HepG2 (cell line): ENCODE measurements around the gene TUBA1A. TPM values are rescaled to one million over a fixed set of nuclear protein-coding genes. Genes with fewer than 3 reads are reported as not detected.

Experiments used
- ATAC-seq: fragments of 200-7000 bp; cut with Tn5 transposase; 3 replicates; pipeline ENCODE4 v1.9.1; 2020; ENCODE audit warnings: mild to moderate bottlenecking, moderate library complexity
- BruUV-seq: library from RNA; stranded (reverse); fragments of 400-500 nt; replicated peaks from 2 replicates; lab custom pipeline; 2021; lab: Mats Ljungman, UMichigan
- CTCF ChIA-PET: fragments of 300-600 bp; formaldehyde crosslinking; extraction: SDS; loops from one replicate; lab custom pipeline; 2021; ENCODE audit warnings: low total read pairs, inconsistent platforms, low intra/inter-chr PET ratio; lab: Yijun Ruan, JAX
- POLR2A ChIA-PET: fragments of 350-600 bp; sonication (Branson Sonifier 250); formaldehyde crosslinking; loops from one replicate; lab custom pipeline; 2020; ENCODE audit warnings: antibody characterized with exemption, inconsistent platforms; lab: Yijun Ruan, JAX
- DNase-seq: peaks from one replicate; pipeline ENCODE4 v3.0.0-alpha.2; 2015; ENCODE audit warnings: low spot score
- FAIRE-seq: peaks from 3 replicates; lab custom pipeline; 2011; peaks lifted over from hg19 to GRCh38; lab: Jason Lieb, UNC
- H2AFZ ChIP-seq: one replicate; pipeline ENCODE4 v1.6.1; 2011; ENCODE audit warnings: low read length, inconsistent platforms
- H3K27ac ChIP-seq: fragments of 300-600 bp; 3 replicates; pipeline ENCODE4 v1.8.0; 2011; ENCODE audit warnings: mixed run types, mild to moderate bottlenecking, mixed read lengths, low read length, inconsistent platforms; ENCODE audit not compliant: insufficient read depth; ENCODE audit errors: extremely low read length
- H3K27me3 ChIP-seq, 2 experiments: fragments of 200-600 bp in 1 of 2; 2 replicates in 1 of 2; 3 replicates in 1 of 2; pipeline versions ENCODE4 v1.6.0 to v1.8.0; 2011; ENCODE audit warnings: low read length in 2 of 2, mild to moderate bottlenecking in 2 of 2, moderate library complexity in 2 of 2, inconsistent platforms in 1 of 2; ENCODE audit not compliant: insufficient read depth in 2 of 2, control insufficient read depth in 1 of 2
- H3K36me3 ChIP-seq, 2 experiments: fragments of 200-600 bp in 1 of 2; replicated peaks in 1 of 2; 2 replicates in 1 of 2; 3 replicates in 1 of 2; pipeline versions ENCODE4 v1.5.1 to v1.8.0; 2011; ENCODE audit warnings: low read length in 2 of 2, inconsistent platforms in 1 of 2; ENCODE audit not compliant: insufficient read depth in 2 of 2, control insufficient read depth in 1 of 2
- H3K4me1 ChIP-seq: 2 replicates; pipeline ENCODE4 v1.5.1; 2012; ENCODE audit warnings: low read length, inconsistent platforms; ENCODE audit not compliant: insufficient read depth
- H3K4me2 ChIP-seq: 2 replicates; pipeline ENCODE4 v1.6.0; 2011; ENCODE audit warnings: low read depth, low read length, inconsistent platforms
- H3K4me3 ChIP-seq, 3 experiments: fragments of 200-600 bp in 1 of 3; sonication (generic), shearing (Covaris generic) in 1 of 3; replicated peaks in 1 of 3; 2 replicates each; pipeline ENCODE4 v1.5.1; 2011 to 2016; ENCODE audit warnings: low read length in 3 of 3, inconsistent platforms in 2 of 3, low read depth in 2 of 3, mild to moderate bottlenecking in 2 of 3, control low read depth in 1 of 3, mixed read lengths in 1 of 3; ENCODE audit not compliant: insufficient read depth in 1 of 3
- H3K79me2 ChIP-seq: one replicate; pipeline ENCODE4 v1.6.1; 2011; ENCODE audit warnings: low read length, inconsistent platforms; ENCODE audit not compliant: insufficient read depth
- H3K9ac ChIP-seq: 2 replicates; pipeline ENCODE4 v1.6.0; 2011; ENCODE audit warnings: mild to moderate bottlenecking, low read depth, low read length, inconsistent platforms; ENCODE audit not compliant: insufficient read depth
- H3K9me3 ChIP-seq: 2 replicates; pipeline ENCODE4 v1.5.1; 2012; ENCODE audit warnings: mild to moderate bottlenecking, low read length
- H4K20me1 ChIP-seq: 2 replicates; pipeline ENCODE4 v1.6.0; 2011; ENCODE audit warnings: inconsistent platforms, mild to moderate bottlenecking, low read length, moderate library complexity; ENCODE audit not compliant: insufficient read depth
- ATRX ChIP-seq: sonication (generic); formaldehyde crosslinking; IDR thresholded peaks from 2 replicates; pipeline ENCODE4 v1.4.0; 2020; ENCODE audit warnings: missing genetic modification reagents, borderline replicate concordance
- HNRNPUL1 ChIP-seq: fragments of 200-400 bp; formaldehyde crosslinking; IDR thresholded peaks from 2 replicates; pipeline ENCODE4 v1.6.1; 2017; ENCODE audit warnings: low read depth, mild to moderate bottlenecking, low read length, moderate library complexity
- THAP8 ChIP-seq: sonication (generic); formaldehyde crosslinking; IDR thresholded peaks from 2 replicates; pipeline ENCODE4 v1.5.1; 2020; ENCODE audit warnings: missing genetic modification reagents, mild to moderate bottlenecking, borderline replicate concordance
- ZBTB33 ChIP-seq: sonication (generic); formaldehyde crosslinking; IDR thresholded peaks from 2 replicates; pipeline ENCODE4 v1.4.0; 2020; ENCODE audit warnings: missing genetic modification reagents
- ZNF510 ChIP-seq: sonication (generic); formaldehyde crosslinking; IDR thresholded peaks from 2 replicates; pipeline ENCODE4 v1.4.0; 2020; ENCODE audit warnings: low read depth, mild to moderate bottlenecking, missing genetic modification reagents
- ZNF784 ChIP-seq: sonication (generic); formaldehyde crosslinking; IDR thresholded peaks from 2 replicates; pipeline ENCODE4 v1.5.1; 2020; ENCODE audit warnings: missing genetic modification reagents, mild to moderate bottlenecking, borderline replicate concordance
- WGBS: methylation state at CpG from one replicate; pipeline ENCODE4 v1.1.6; 2017; ENCODE audit warnings: low lambda C conversion rate; 5-methylcytosine and 5-hydroxymethylcytosine counted together
- in situ Hi-C: cut with HindIII; loops from 2 replicates; pipeline ENCODE4 v1.10.0; 2017; ENCODE audit warnings: low pct_unique_long_range_greater_than_20kb; ENCODE audit not compliant: extremely low pct_ligation_motif_present
- intact Hi-C: fragments of 100-400 bp; cut with micrococcal nuclease; formaldehyde crosslinking; loops from one replicate; pipeline ENCODE4 v1.10.0; 2022; ENCODE audit not compliant: unreplicated experiment
- polyA plus RNA-seq, 8 experiments: library from polyadenylated mRNA; depleted of rRNA in 3 of 8; stranded (reverse) in 7 of 8; unstranded in 1 of 8; fragments of >200 nt; fragmentation: Illumina TruSeq in 4 of 8; extraction: Trizol in 4 of 8; gene quantifications; 2 replicates each; pipeline versions ENCODE4 v1.2.1 to v1.2.3, GENCODE V29; 2011 to 2016; ENCODE audit warnings: low read depth in 4 of 8, missing spikeins in 1 of 8, mixed read lengths in 1 of 8; ENCODE audit not compliant: insufficient read depth in 1 of 8
- total RNA-seq, 5 experiments: library from RNA; depleted of rRNA; stranded (reverse); fragments of >200 nt; fragmentation: Illumina TruSeq; extraction: Trizol; gene quantifications; 2 replicates each; pipeline ENCODE4 v1.2.3, GENCODE V29; 2016; ENCODE audit warnings: low read depth in 1 of 5
- TF ChIP-seq, protein P1 (sequence below): sonication (generic); formaldehyde crosslinking; conservative IDR thresholded peaks from 2 replicates; pipeline ENCODE4 v1.8.1; 2023; ENCODE audit warnings: missing genetic modification reagents
- TF ChIP-seq, protein P2 (sequence below): sonication (generic); formaldehyde crosslinking; IDR thresholded peaks from 2 replicates; pipeline ENCODE4 v1.8.1; 2023; ENCODE audit warnings: mild to moderate bottlenecking, moderate library complexity, missing genetic modification reagents
- TF ChIP-seq, protein P3 (sequence below): sonication (generic); formaldehyde crosslinking; IDR thresholded peaks from 2 replicates; pipeline ENCODE4 v1.4.0; 2020; ENCODE audit warnings: low read depth, mild to moderate bottlenecking, missing genetic modification reagents

Gene TUBA1A
- total and polyA plus RNA-seq, 2 of the 13 experiments (the other 11 are each of a cell fraction or from before 2014, with no cell fraction given), result 20.7 to 24.8 TPM

GRCh38 chr12:49147384-49147783 lies 41.5 kb downstream of the TUBA1A start:
- Histone ChIP-seq H3K9ac (no peak overlapping the region), H2AFZ (no peak overlapping the region), H3K4me2 (no peak overlapping the region), H3K4me3 (no peak overlapping the region), H3K27ac (no peak overlapping the region), H3K27me3 (no peaks in the 10 kb centered on the region), H3K4me1 (no peaks in the 10 kb centered on the region), H3K36me3 (no peaks in the 10 kb centered on the region), H3K9me3 (no peaks in the 10 kb centered on the region), H4K20me1 (no peaks in the 10 kb centered on the region)
- in situ Hi-C loops (no loop called here), intact Hi-C loops (no loop called here)
- no peak for DNase-seq
- no peak for ATAC-seq
- WGBS, result 100% methylated on average over 2 of the region's 2 CpGs
- CTCF ChIA-PET, result no interaction called here
- BruUV-seq, result no TSS peak
- FAIRE-seq, result no peak
- no peak for TF ChIP-seq HNRNPUL1
- TF ChIP-seq ZNF784 (CRISPR knock-in tag), result no peak
- TF ChIP-seq, protein P1, sequence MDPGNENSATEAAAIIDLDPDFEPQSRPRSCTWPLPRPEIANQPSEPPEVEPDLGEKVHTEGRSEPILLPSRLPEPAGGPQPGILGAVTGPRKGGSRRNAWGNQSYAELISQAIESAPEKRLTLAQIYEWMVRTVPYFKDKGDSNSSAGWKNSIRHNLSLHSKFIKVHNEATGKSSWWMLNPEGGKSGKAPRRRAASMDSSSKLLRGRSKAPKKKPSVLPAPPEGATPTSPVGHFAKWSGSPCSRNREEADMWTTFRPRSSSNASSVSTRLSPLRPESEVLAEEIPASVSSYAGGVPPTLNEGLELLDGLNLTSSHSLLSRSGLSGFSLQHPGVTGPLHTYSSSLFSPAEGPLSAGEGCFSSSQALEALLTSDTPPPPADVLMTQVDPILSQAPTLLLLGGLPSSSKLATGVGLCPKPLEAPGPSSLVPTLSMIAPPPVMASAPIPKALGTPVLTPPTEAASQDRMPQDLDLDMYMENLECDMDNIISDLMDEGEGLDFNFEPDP, result no peak
- TF ChIP-seq, all 625 proteins: peak for 0
- no peaks in the 10 kb centered on the region for H3K79me2 ChIP-seq
- POLR2A ChIA-PET, result interaction anchor here (2.1 kb wide), 1 partner anchor 17 kb away, joined by 7 read pairs; the partner anchor contains the start of gene TUBA1B

GRCh38 chr12:49146406-49146805 lies 42.5 kb downstream of the TUBA1A start:
- Histone ChIP-seq H3K27ac (no peak overlapping the region), H4K20me1 (no peaks in the 10 kb centered on the region), H3K4me3 (no peak overlapping the region), H3K4me2 (no peak overlapping the region), H3K9me3 (no peaks in the 10 kb centered on the region), H2AFZ (no peak overlapping the region), H3K4me1 (no peaks in the 10 kb centered on the region), H3K9ac (no peak overlapping the region), H3K79me2 (no peaks in the 10 kb centered on the region), H3K36me3 (no peaks in the 10 kb centered on the region), H3K27me3 (no peaks in the 10 kb centered on the region)
- CTCF ChIA-PET, result no interaction called here
- in situ Hi-C loops (no loop called here), intact Hi-C loops (no loop called here)
- BruUV-seq, result no TSS peak
- ATAC-seq (no peak), FAIRE-seq (no peak), DNase-seq (no peak)
- POLR2A ChIA-PET, result interaction anchor here (2.1 kb wide), 1 partner anchor 16 kb away, joined by 7 read pairs; the partner anchor contains the start of gene TUBA1B
- 98% methylated on average over 1 of the region's 1 CpG for WGBS
- TF ChIP-seq THAP8 (CRISPR knock-in tag) (no peak), ATRX (no peak), ZBTB33 (CRISPR knock-in tag) (no peak), ZNF510 (no peak)
- TF ChIP-seq, protein P2, sequence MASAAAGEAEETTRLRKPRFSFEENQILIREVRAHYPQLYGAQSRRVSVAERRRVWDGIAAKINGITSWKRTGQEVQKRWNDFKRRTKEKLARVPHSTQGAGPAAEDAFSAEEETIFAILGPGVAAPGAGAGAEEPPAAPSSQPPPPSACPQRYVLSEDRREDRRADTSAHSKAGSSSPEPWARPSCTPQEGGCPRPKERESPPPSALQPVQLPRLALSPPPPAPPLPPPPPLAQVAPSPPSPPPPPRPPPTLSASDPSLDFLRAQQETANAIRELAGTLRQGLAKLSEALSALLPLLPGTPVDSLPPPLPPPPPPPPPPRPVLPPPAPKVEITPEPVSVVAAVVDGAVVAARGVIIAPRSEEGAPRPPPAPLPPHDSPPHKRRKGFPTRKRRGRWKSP (CRISPR knock-in tag), result no peak
- TF ChIP-seq, protein P3, sequence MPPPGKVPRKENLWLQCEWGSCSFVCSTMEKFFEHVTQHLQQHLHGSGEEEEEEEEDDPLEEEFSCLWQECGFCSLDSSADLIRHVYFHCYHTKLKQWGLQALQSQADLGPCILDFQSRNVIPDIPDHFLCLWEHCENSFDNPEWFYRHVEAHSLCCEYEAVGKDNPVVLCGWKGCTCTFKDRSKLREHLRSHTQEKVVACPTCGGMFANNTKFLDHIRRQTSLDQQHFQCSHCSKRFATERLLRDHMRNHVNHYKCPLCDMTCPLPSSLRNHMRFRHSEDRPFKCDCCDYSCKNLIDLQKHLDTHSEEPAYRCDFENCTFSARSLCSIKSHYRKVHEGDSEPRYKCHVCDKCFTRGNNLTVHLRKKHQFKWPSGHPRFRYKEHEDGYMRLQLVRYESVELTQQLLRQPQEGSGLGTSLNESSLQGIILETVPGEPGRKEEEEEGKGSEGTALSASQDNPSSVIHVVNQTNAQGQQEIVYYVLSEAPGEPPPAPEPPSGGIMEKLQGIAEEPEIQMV, result no peak
